Measurements from ENCODE around the gene CPLX4. TPM values are rescaled to one million over a fixed set of nuclear protein-coding genes. Genes with fewer than 3 reads are reported as not detected.

Gene CPLX4
- total and polyA plus RNA-seq, 2 of the 8 experiments (the other 6 are each of a cell fraction or from before 2014, with no cell fraction given): not detected

- TF ChIP-seq RFX5 (IDR thresholded peaks at IDR 0.05; ENCODE audit: borderline replicate concordance, low read depth, low read length) (no peak), GTF2F1 (IDR thresholded peaks at IDR 0.05; ENCODE audit: borderline replicate concordance, low read depth, low read length) (no peak), HDAC2 (IDR thresholded peaks at IDR 0.05; ENCODE audit: borderline replicate concordance in 1 of 2, low read depth in 2 of 2, low read length in 2 of 2) (no peak)
Measured at GRCh38 chr18:59354731-59355130, 36.3 kb upstream of the CPLX4 start (continued).

Measured in H1 (cell line).